Upper lobe of left lung (tissue), 4 donors: ENCODE measurements around the gene ENAH.

ENCODE experiments used
- CTCF ChIP-seq, 6 experiments: fragments of 450-650 bp in 4 of 6; fragments of 200-600 bp in 2 of 6; sonication (generic) in 2 of 6; IDR thresholded peaks; one replicate each; pipeline ENCODE4 v1.5.1; 2016 to 2019; ENCODE audit warnings: antibody characterized with exemption in 6 of 6
- POLR2A ChIP-seq, 4 donors: fragments of 450-650 bp; IDR thresholded peaks; one replicate each; pipeline ENCODE4 v1.5.1; 2016 to 2017; ENCODE audit warnings: antibody characterized with exemption in 4 of 4, mild to moderate bottlenecking in 2 of 4

GRCh38 chr1:225700889-225701465 is 48.1 kb upstream of the ENAH start:
- TF ChIP-seq POLR2A (IDR thresholded peaks at IDR 0.05) (no peak), CTCF (IDR thresholded peaks at IDR 0.05) (no peak)
